ENCODE measurements around the gene IDH2. TPM values are rescaled to one million over a fixed set of nuclear protein-coding genes. Genes with fewer than 3 reads are reported as not detected.

IDH2 gene
- total RNA-seq, 1 experiment from 2014 or later: 94.1 TPM

DNA sequence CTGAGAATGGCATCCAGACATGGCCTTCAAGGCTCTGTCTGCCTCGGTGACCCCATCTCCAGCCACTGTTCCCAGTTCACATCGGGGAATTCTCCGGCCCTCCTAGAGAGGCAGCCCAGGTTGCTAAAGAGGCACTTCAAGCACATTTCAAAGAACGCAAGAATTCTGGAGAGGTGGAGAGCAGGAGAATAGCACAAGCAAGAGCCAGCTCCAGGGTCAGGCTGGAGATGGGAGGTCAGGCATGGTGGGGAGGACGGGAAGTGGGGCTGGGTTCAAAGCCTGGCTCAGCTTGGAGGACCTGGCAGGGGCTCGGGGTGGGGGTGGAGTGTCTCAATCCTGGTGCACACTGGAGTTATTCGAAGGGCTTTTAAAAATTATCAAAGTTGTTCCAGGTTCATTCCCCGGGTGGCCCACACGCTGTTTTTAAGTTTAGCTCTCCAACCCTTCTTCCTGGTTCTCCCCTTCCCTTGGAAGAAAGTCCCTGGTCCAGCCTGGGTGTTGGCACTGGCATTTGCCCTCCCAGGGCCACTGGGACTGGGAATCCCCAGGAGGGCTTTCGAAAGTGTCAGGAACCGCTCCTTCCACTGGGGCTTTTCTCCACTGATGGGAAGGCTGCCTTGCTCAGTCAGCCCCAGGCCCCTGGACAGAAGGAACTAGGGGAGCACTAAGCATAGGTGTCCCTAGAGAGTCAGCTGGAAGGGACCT lies 65.3 kb downstream of the IDH2 start:
- intact Hi-C loops (cut with micrococcal nuclease): no loop called here
- TF ChIP-seq EZH2phosphoT487 (IDR thresholded peaks at IDR 0.05; ENCODE audit: borderline replicate concordance, low read length) (no peak), EZH2 (IDR thresholded peaks at IDR 0.05; ENCODE audit: low read length, unreplicated experiment) (no peak)
- TF ChIP-seq, protein P1, sequence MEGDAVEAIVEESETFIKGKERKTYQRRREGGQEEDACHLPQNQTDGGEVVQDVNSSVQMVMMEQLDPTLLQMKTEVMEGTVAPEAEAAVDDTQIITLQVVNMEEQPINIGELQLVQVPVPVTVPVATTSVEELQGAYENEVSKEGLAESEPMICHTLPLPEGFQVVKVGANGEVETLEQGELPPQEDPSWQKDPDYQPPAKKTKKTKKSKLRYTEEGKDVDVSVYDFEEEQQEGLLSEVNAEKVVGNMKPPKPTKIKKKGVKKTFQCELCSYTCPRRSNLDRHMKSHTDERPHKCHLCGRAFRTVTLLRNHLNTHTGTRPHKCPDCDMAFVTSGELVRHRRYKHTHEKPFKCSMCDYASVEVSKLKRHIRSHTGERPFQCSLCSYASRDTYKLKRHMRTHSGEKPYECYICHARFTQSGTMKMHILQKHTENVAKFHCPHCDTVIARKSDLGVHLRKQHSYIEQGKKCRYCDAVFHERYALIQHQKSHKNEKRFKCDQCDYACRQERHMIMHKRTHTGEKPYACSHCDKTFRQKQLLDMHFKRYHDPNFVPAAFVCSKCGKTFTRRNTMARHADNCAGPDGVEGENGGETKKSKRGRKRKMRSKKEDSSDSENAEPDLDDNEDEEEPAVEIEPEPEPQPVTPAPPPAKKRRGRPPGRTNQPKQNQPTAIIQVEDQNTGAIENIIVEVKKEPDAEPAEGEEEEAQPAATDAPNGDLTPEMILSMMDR (conservative IDR thresholded peaks at IDR 0.05; ENCODE audit: low read depth, low read length): no peak
- Histone ChIP-seq H3K9ac (ENCODE audit: low read length) (no peak overlapping the region), H3K79me2 (ENCODE audit: low read length) (0 out of 2 replicates have a peak, but pooled peaks cover 5% of the 10 kb centered on the region), H3K4me3 (ENCODE audit: low read length) (no peak overlapping the region), H3K27ac (ENCODE audit: low read length) (no peak overlapping the region), H4K20me1 (ENCODE audit: low read length) (no peaks in the 10 kb centered on the region), H3K27me3 (ENCODE audit: low read length) (no peaks in the 10 kb centered on the region), H3F3A (ENCODE audit: low read length, unreplicated experiment) (no peaks in the 10 kb centered on the region), H3K36me3 (ENCODE audit: low read depth, low read length) (no peaks in the 10 kb centered on the region), H3K4me2 (ENCODE audit: low read length) (no peak overlapping the region), H3K4me1 (ENCODE audit: insufficient read depth, low read length) (peaks cover 19% of the 10 kb centered on the region), H3K9me2 (replicated peaks; ENCODE audit: low read length) (no peaks in the 10 kb centered on the region), H3K9me3 (ENCODE audit: low read length) (no peaks in the 10 kb centered on the region), H2AFZ (ENCODE audit: low read length) (no peak overlapping the region)
- ChIA-PET CTCF (no interaction called here), POLR2A (ENCODE audit: unreplicated experiment) (no interaction called here)
- no peak for DNase-seq
- no peak for ATAC-seq
- BruUV-seq (replicated peaks): no TSS peak

- TF ChIP-seq EZH2 (IDR thresholded peaks at IDR 0.05; ENCODE audit: low read length, unreplicated experiment): no peak
- TF ChIP-seq EZH2phosphoT487 (IDR thresholded peaks at IDR 0.05; ENCODE audit: borderline replicate concordance, low read length): no peak
- TF ChIP-seq, protein P1 (conservative IDR thresholded peaks at IDR 0.05; ENCODE audit: low read depth, low read length): no peak
- Histone ChIP-seq H3K4me1 (ENCODE audit: insufficient read depth, low read length) (peaks cover 21% of the 10 kb centered on the region), H3K27me3 (ENCODE audit: low read length) (no peaks in the 10 kb centered on the region), H3K79me2 (ENCODE audit: low read length) (0 out of 2 replicates have a peak, but pooled peaks cover 5% of the 10 kb centered on the region), H2AFZ (ENCODE audit: low read length) (no peak overlapping the region), H3K36me3 (ENCODE audit: low read depth, low read length) (no peaks in the 10 kb centered on the region), H3K27ac (ENCODE audit: low read length) (no peak overlapping the region), H3K9me3 (ENCODE audit: low read length) (no peaks in the 10 kb centered on the region), H3K4me3 (ENCODE audit: low read length) (no peak overlapping the region), H3F3A (ENCODE audit: low read length, unreplicated experiment) (no peaks in the 10 kb centered on the region), H3K4me2 (ENCODE audit: low read length) (no peak overlapping the region), H3K9me2 (replicated peaks; ENCODE audit: low read length) (no peaks in the 10 kb centered on the region), H4K20me1 (ENCODE audit: low read length) (no peaks in the 10 kb centered on the region), H3K9ac (ENCODE audit: low read length) (no peak overlapping the region)
- POLR2A ChIA-PET (ENCODE audit: unreplicated experiment): no interaction called here
- no peak for ATAC-seq
- CTCF ChIA-PET: no interaction called here
- BruUV-seq (replicated peaks): no TSS peak
- DNase-seq: no peak
- intact Hi-C loops (cut with micrococcal nuclease): no loop called here
These were observed 65.9 kb downstream of the IDH2 start for GRCh38 chr15:90036343-90036742.

- Histone ChIP-seq H3K4me1 (ENCODE audit: insufficient read depth, low read length) (peaks cover 25% of the 10 kb centered on the region), H3K36me3 (ENCODE audit: low read depth, low read length) (no peaks in the 10 kb centered on the region), H3K4me2 (ENCODE audit: low read length) (peak overlapping the region; percentile 9; the same call in 1 of the 2 replicates), H3K9me3 (ENCODE audit: low read length) (no peaks in the 10 kb centered on the region), H3K27ac (ENCODE audit: low read length) (no peak overlapping the region), H3K9me2 (replicated peaks; ENCODE audit: low read length) (no peaks in the 10 kb centered on the region), H4K20me1 (ENCODE audit: low read length) (no peaks in the 10 kb centered on the region), H3K4me3 (ENCODE audit: low read length) (no peak overlapping the region), H3K9ac (ENCODE audit: low read length) (no peak overlapping the region), H3F3A (ENCODE audit: low read length, unreplicated experiment) (no peaks in the 10 kb centered on the region), H2AFZ (ENCODE audit: low read length) (no peak overlapping the region), H3K27me3 (ENCODE audit: low read length) (no peaks in the 10 kb centered on the region), H3K79me2 (ENCODE audit: low read length) (0 out of 2 replicates have a peak, but pooled peaks cover 5% of the 10 kb centered on the region)
- intact Hi-C loops (cut with micrococcal nuclease): no loop called here
- ChIA-PET CTCF (no interaction called here), POLR2A (ENCODE audit: unreplicated experiment) (no interaction called here)
- ATAC-seq (no peak), DNase-seq (no peak)
- BruUV-seq (replicated peaks): no TSS peak
- TF ChIP-seq EZH2 (IDR thresholded peaks at IDR 0.05; ENCODE audit: low read length, unreplicated experiment) (no peak), EZH2phosphoT487 (IDR thresholded peaks at IDR 0.05; ENCODE audit: borderline replicate concordance, low read length) (no peak)
- TF ChIP-seq, protein P1 (conservative IDR thresholded peaks at IDR 0.05; ENCODE audit: low read depth, low read length): no peak
These were observed 66.4 kb downstream of the IDH2 start for GRCh38 chr15:90035840-90036230.
